Neural cell (in vitro differentiated cells): ENCODE results near the gene ACIN1.

Experiments used
- CTCF ChIP-seq: fragments of 450-650 bp; IDR thresholded peaks from 2 replicates; pipeline ENCODE4 v1.5.1; 2014; ENCODE audit warnings: antibody characterized with exemption, mild to moderate bottlenecking, moderate library complexity; ENCODE audit not compliant: poor library complexity, severe bottlenecking
- EZH2 ChIP-seq: fragments of 200-600, 300-800 bp; shearing (Covaris generic), sonication (generic); IDR thresholded peaks from 2 replicates; pipeline ENCODE4 v1.6.1; 2014; ENCODE audit warnings: antibody characterized with exemption, low read length, borderline replicate concordance, mild to moderate bottlenecking; ENCODE audit not compliant: insufficient read depth, poor library complexity, severe bottlenecking
- RAD21 ChIP-seq: fragments of 450-650 bp; conservative IDR thresholded peaks from 2 replicates; pipeline ENCODE4 v1.6.1; 2014; ENCODE audit warnings: antibody characterized with exemption, mild to moderate bottlenecking, moderate library complexity

- TF ChIP-seq CTCF (no peak), EZH2 (no peak), RAD21 (no peak)
These were observed 41.5 kb downstream of the ACIN1 start for GRCh38 chr14:23053426-23053825.
